Activated naive CD8-positive, alpha-beta T cell treated with anti-CD3 and anti-CD28 coated beads, Interleukin-2, amount 50 U/mL, for 24 hours (primary cell): ENCODE results near the gene TEX13B.

Experiments
- ATAC-seq: fragments of 150-1000 bp; cut with Tn5 transposase; one replicate; pipeline ENCODE4 v1.10.0; 2021
- DNase-seq: peaks from one replicate; pipeline ENCODE4 v3.0.0; 2021
- H3K27ac Mint-ChIP-seq: one replicate; pipeline ENCODE4 v1.8.0; 2021; ENCODE audit warnings: mild to moderate bottlenecking, mixed read lengths
- H3K27me3 Mint-ChIP-seq: one replicate; pipeline ENCODE4 v1.8.0; 2021; ENCODE audit warnings: mixed read lengths
- H3K36me3 Mint-ChIP-seq: one replicate; pipeline ENCODE4 v1.8.0; 2021; ENCODE audit warnings: low read depth, mixed read lengths
- H3K4me1 Mint-ChIP-seq: one replicate; pipeline ENCODE4 v1.8.0; 2021; ENCODE audit warnings: mixed read lengths
- H3K4me3 Mint-ChIP-seq: one replicate; pipeline ENCODE4 v1.8.0; 2021; ENCODE audit warnings: mild to moderate bottlenecking, moderate library complexity, mixed read lengths
- H3K9me3 Mint-ChIP-seq: one replicate; pipeline ENCODE4 v1.8.0; 2021; ENCODE audit warnings: mixed read lengths

TEX13B gene

DNA sequence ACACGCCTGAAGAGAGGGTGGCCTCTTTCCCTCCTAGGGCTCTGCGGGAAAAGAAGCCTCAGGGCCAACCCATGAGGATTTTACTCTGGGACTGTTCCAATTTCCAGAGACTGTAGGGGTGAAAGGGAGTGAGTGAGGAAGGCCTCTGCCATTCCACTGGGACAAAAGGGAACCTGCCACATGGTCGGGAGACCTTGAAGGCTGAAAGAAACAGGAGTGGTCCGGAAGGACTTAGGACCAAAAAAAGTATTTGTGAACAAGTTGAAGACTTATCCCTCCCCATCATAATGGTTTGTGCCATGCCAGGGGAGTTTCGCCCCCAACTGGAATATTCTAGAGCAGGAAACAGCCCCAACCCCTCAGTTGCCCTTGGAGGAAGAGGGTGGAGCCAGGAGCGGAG is at the start of gene TEX13B:
TSS of gene TEX13B (minus strand) at position 15 of the 400 bp plus-strand sequence. CDS start 243 bp downstream, outside the sequence.
- Mint-ChIP-seq H3K27ac (no peak within 1 kb of the TSS), H3K4me3 (no peak within 1 kb of the TSS), H3K27me3 (no peaks in the 10 kb centered on the region), H3K9me3 (no peaks in the 10 kb centered on the region), H3K4me1 (no peaks in the 10 kb centered on the region), H3K36me3 (no peaks in the 10 kb centered on the region)
- DNase-seq = no peak
- no peak for ATAC-seq

- Mint-ChIP-seq H3K36me3 (no peaks in the 10 kb centered on the region), H3K4me3 (no peak overlapping the region), H3K27ac (no peak overlapping the region), H3K9me3 (no peaks in the 10 kb centered on the region), H3K27me3 (no peaks in the 10 kb centered on the region), H3K4me1 (peaks cover 47% of the 10 kb centered on the region)
- DNase-seq (no peak), ATAC-seq (peak; percentile 65)
Observed at GRCh38 chrX:108029928-108030711, 48.0 kb upstream of the TEX13B start.

DNA sequence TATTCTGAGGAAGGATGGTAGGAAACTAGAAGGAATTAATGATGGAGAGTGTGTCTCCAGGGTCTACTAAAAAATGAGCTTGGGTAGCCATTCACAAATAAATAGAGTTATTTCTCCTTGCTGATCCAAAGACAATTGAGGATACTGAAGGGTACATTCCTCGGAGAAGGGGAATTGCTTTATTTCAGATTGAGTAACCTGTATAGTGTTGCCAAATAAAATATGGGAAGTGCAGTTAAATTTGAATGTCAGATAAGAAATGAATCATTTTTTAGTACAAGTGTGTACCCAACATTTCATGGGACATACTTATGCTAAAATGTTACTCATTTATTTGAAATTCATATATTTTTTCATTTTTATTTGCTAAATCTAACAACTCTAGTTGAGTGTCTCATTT is 46.7 kb upstream of the TEX13B start:
- no peak overlapping the region for H3K27ac Mint-ChIP-seq
- no peaks in the 10 kb centered on the region for H3K36me3 Mint-ChIP-seq
- no peak for ATAC-seq
- H3K4me1 Mint-ChIP-seq = peaks cover 54% of the 10 kb centered on the region
- H3K4me3 Mint-ChIP-seq = no peak overlapping the region
- H3K27me3 Mint-ChIP-seq = no peaks in the 10 kb centered on the region
- DNase-seq = no peak
- H3K9me3 Mint-ChIP-seq = no peaks in the 10 kb centered on the region

- no peak for DNase-seq
- Mint-ChIP-seq H3K4me1 (peaks cover 68% of the 10 kb centered on the region), H3K36me3 (no peaks in the 10 kb centered on the region), H3K4me3 (peak overlapping the region; percentile 11), H3K27me3 (no peaks in the 10 kb centered on the region), H3K9me3 (no peaks in the 10 kb centered on the region), H3K27ac (no peak overlapping the region)
- ATAC-seq = no peak
Observed at GRCh38 chrX:108025954-108026600, 43.9 kb upstream of the TEX13B start.

DNA sequence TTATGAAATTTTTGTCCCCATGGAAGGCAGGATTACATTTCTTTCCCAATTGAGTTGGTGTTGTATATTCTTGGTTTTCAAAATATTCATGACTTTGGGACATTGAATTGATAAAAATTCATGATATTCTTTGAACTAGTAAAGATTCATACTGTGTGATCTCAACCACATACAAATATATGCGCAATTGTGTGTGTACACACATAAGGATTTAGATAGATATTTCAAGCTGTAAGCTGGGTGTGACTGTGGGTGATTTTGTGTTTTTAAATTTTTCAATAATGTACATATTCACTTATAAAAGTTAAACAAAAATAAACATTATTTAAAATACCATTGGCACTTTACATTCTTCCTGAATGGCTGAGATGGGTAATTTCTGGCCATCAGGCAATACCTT is 43.2 kb upstream of the TEX13B start:
- Mint-ChIP-seq H3K4me1 (peaks cover 68% of the 10 kb centered on the region), H3K27ac (no peak overlapping the region), H3K9me3 (no peaks in the 10 kb centered on the region), H3K27me3 (no peaks in the 10 kb centered on the region), H3K4me3 (no peak overlapping the region), H3K36me3 (no peaks in the 10 kb centered on the region)
- ATAC-seq = no peak
- DNase-seq = no peak

DNA sequence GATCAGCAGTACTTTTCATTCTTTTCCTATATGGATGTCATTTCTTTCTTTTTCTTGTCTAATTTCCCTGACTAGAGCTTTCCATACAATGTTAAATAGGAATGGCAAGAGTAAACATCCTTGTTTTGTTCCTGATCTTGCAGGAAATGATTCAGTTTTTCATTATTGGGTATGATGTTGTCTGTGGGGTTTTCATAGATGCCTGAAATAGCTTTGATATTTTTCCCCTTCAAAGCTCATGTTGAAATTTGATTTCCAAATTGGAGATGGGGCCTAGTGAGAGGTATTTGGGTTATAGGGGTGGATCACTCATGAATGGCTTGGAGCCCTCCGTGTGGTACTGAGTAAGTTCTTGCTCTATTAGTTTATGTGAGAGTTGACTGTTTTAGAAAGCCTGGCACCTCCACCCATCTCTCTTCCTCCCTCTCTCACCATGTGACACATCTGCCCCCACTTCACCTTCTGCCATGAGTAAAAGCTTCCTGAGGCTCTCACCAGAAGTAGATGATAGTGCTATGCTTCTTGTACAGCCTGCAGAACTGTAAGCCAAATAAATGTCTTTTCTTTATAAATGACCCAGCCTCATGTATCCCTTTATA is 40.4 kb upstream of the TEX13B start:
- H3K9me3 Mint-ChIP-seq = no peaks in the 10 kb centered on the region
- DNase-seq (no peak), ATAC-seq (peak; percentile 85)
- H3K4me1 Mint-ChIP-seq = peaks cover 70% of the 10 kb centered on the region
- H3K36me3 Mint-ChIP-seq = no peaks in the 10 kb centered on the region
- H3K27me3 Mint-ChIP-seq = no peaks in the 10 kb centered on the region
- peak overlapping the region; percentile 71 for H3K27ac Mint-ChIP-seq
- H3K4me3 Mint-ChIP-seq = peak overlapping the region; percentile 39

GRCh38 chrX:108020631-108021030 is 38.5 kb upstream of the TEX13B start:
- peaks cover 59% of the 10 kb centered on the region for H3K4me1 Mint-ChIP-seq
- H3K9me3 Mint-ChIP-seq = no peaks in the 10 kb centered on the region
- peak overlapping the region; percentile 56 for H3K27ac Mint-ChIP-seq
- ATAC-seq (no peak), DNase-seq (no peak)
- no peaks in the 10 kb centered on the region for H3K27me3 Mint-ChIP-seq
- H3K4me3 Mint-ChIP-seq = no peak overlapping the region
- H3K36me3 Mint-ChIP-seq = no peaks in the 10 kb centered on the region

DNA sequence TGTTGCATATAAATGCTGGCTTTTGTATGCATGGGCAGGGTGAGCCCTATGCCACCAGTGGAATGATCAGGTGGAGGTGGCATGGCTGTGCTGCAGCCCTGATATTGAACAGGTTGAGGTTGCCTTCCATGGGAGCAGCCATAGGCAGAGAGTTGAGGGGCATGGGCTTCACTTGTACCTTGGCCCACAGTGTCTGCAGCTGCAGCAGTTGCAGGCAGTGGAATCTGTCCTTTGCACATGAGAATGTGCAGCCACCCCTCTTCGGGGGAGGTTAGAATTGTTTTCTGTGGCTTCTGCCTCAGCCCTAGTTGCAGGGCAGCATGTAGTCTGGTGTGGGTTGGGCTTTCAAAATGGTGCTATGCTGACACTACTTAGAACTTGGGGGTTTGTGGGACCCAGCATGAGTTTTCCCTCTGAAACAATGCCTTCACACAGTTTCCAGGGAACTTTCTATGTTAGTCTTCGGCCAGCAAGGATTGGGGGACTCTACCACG is 37.3 kb upstream of the TEX13B start:
- Mint-ChIP-seq H3K27me3 (no peaks in the 10 kb centered on the region), H3K4me1 (peaks cover 51% of the 10 kb centered on the region), H3K4me3 (no peak overlapping the region), H3K36me3 (no peaks in the 10 kb centered on the region), H3K9me3 (peaks cover under 1% of the 10 kb centered on the region), H3K27ac (no peak overlapping the region)
- ATAC-seq (no peak), DNase-seq (no peak)

DNA sequence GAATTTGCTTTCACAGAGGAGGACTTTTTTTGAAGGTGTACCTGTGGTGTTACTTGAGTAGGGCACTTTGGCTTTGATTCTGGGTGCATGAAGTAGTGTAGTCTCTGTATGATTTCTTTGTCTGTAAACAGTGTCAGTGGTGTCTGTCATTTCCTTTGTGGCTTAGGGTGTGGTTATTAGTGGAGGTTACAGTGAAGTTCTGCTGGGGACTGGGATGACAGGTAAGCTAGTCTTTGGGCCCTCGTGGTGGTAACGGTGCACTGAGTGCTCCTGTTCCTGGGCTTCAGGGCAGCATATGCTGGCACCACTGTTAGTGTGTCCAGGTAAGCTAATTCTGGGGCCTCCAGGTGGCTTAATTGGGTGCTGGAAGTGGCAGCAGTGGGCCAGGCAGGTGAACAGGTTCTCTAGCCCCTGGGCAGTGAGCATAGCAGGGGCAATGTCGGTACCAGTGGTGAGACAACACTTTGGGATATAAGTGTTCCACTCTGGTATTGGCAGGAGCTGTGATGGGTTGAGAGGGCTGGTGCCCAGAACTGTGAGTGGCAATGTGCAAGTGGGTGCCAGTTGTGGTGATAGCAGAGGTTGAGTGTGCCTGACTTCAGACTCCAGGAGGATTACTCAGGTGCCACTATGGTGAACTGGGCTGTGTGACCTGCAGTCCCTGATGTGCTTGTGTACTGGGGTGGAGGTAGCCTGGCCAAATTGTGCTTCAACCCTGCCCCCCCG is 36.6 kb upstream of the TEX13B start:
- Mint-ChIP-seq H3K9me3 (peaks cover 6% of the 10 kb centered on the region), H3K27me3 (no peaks in the 10 kb centered on the region), H3K4me3 (no peak overlapping the region), H3K4me1 (peaks cover 46% of the 10 kb centered on the region), H3K36me3 (no peaks in the 10 kb centered on the region), H3K27ac (no peak overlapping the region)
- DNase-seq = no peak
- ATAC-seq = no peak

- ATAC-seq (peak; percentile 57), DNase-seq (no peak)
- Mint-ChIP-seq H3K4me3 (no peak overlapping the region), H3K9me3 (no peaks in the 10 kb centered on the region), H3K27me3 (peaks cover 3% of the 10 kb centered on the region), H3K4me1 (no peaks in the 10 kb centered on the region), H3K36me3 (no peaks in the 10 kb centered on the region), H3K27ac (no peak overlapping the region)
Observed at GRCh38 chrX:108001218-108001814, 19.1 kb upstream of the TEX13B start.

DNA sequence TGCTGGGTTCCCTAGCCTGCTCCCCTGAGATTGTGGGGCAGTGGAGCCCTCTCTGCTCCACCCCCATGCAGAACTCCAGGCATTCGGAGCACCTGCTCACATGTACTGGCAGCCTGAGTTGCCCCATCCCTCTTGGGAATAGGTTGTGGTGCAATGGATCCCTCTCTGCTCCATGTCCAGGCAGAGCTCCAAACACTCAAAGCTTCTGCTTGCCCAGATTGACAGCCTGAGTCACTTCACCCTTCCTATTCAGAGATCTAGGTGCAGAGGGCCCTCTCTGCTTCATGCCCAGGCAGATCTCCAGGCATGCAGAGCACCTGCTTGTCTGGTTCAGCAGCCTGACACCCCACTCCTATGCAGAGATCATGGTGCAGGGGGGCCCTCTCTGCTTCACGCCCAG is 18.6 kb upstream of the TEX13B start:
- no peaks in the 10 kb centered on the region for H3K4me1 Mint-ChIP-seq
- no peaks in the 10 kb centered on the region for H3K36me3 Mint-ChIP-seq
- no peaks in the 10 kb centered on the region for H3K9me3 Mint-ChIP-seq
- no peak for DNase-seq
- no peak overlapping the region for H3K27ac Mint-ChIP-seq
- no peak overlapping the region for H3K4me3 Mint-ChIP-seq
- no peak for ATAC-seq
- H3K27me3 Mint-ChIP-seq = peaks cover 3% of the 10 kb centered on the region

DNA sequence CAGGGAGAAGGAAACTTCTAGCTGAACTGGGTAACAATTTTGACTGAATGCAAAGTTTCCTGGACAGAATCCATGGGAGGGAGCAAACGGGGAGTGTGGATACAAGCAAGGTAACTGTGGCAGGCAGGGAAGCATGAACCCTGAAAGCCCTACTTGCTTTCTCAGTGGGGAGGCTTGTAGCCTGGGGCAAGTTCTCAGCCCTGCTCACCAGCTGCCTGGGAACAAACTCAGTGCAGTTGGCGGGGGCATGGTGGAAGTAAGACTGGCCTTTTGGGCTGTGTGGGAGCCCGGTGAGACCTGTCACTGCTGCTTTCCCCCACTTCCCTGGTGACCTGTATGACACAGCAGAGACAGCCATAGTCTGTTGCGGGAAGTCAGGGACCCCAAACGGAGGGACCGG is 14.0 kb upstream of the TEX13B start:
- no peak overlapping the region for H3K27ac Mint-ChIP-seq
- H3K4me3 Mint-ChIP-seq = no peak overlapping the region
- peaks cover 2% of the 10 kb centered on the region for H3K27me3 Mint-ChIP-seq
- ATAC-seq = no peak
- H3K9me3 Mint-ChIP-seq = peaks cover 3% of the 10 kb centered on the region
- H3K4me1 Mint-ChIP-seq = no peaks in the 10 kb centered on the region
- no peak for DNase-seq
- H3K36me3 Mint-ChIP-seq = peaks cover 1% of the 10 kb centered on the region

DNA sequence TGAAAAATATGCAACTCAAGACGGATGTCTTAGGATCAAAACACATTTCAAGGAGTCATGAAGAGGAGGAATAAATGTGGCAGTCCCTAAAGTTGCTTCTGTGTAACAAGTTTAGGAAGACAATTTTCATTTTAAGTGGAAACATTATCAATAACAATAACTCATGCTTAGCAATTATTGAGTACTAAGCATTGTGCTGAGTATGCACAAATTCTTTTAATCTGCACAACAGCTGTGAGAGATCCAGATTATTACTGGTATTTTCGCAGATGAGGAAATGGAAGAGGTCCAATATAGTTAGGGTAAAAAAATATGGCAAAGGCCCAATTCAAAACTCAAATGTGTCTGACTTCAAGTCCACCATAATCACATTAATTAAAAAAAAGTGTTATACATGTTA is 2.9 kb upstream of the TEX13B start:
- DNase-seq (no peak), ATAC-seq (no peak)
- H3K4me3 Mint-ChIP-seq = no peak overlapping the region
- no peaks in the 10 kb centered on the region for H3K27me3 Mint-ChIP-seq
- H3K27ac Mint-ChIP-seq = no peak overlapping the region
- no peaks in the 10 kb centered on the region for H3K4me1 Mint-ChIP-seq
- no peaks in the 10 kb centered on the region for H3K9me3 Mint-ChIP-seq
- H3K36me3 Mint-ChIP-seq = no peaks in the 10 kb centered on the region

GRCh38 chrX:107979534-107979933 is 2.6 kb downstream of the TEX13B start:
- DNase-seq (no peak), ATAC-seq (peak; percentile 52)
- H3K27me3 Mint-ChIP-seq = no peaks in the 10 kb centered on the region
- H3K9me3 Mint-ChIP-seq = no peaks in the 10 kb centered on the region
- H3K4me1 Mint-ChIP-seq = no peaks in the 10 kb centered on the region
- H3K36me3 Mint-ChIP-seq = no peaks in the 10 kb centered on the region
- no peak overlapping the region for H3K4me3 Mint-ChIP-seq
- no peak overlapping the region for H3K27ac Mint-ChIP-seq
